Loucy (cell line): ENCODE results near the gene PKP1.

Source experiments
- EZH2phosphoT487 ChIP-seq: fragments of 200-600 bp; IDR thresholded peaks from 2 replicates; pipeline ENCODE4 v1.6.1; 2018; ENCODE audit warnings: antibody characterized with exemption, mild to moderate bottlenecking, moderate library complexity, borderline replicate concordance
- TF ChIP-seq, protein P1 (sequence below): fragments of 200-600 bp; sonication (generic); conservative IDR thresholded peaks from 2 replicates; pipeline ENCODE4 v1.5.1; 2014; ENCODE audit warnings: mild to moderate bottlenecking, antibody characterized with exemption, low read length

DNA sequence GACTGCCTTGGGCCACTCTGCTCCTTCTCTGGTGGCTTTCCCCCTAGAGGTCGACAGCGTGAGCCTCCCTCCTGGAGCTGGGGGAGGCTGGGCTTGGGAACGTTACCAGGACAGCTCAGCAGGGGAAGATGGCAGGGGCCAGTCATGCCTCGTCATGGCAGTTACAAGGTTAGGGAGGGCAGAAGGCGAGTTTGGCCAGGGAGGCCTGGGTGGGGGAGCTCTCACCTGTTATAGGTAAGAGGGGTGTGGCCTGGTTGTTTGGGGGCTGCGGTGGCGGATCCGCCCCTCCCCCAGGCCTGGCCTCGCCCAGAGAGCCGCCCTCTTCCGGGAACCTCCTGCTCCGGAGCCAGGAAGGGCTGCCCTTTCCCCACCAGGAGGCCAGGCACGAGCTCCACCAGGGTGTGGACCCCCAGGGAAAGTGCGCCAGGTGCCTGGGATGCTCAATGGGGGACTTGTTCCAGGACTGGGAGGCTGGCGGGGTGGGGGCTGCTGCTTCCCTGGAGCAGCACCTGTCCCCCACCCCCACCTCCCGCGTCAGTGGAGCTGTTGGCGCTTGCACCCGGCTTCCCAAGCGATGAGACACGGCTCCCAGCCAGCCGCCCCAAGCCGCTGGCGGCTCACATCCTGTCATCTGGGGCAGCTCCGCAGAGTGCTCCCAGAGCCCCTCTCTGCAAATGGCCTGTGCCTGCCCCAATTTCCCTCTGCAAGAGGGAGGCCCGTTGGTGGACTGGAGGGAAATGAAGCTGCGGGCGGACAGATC, 23.6 kb upstream of the PKP1 start:
- TF ChIP-seq, protein P1, sequence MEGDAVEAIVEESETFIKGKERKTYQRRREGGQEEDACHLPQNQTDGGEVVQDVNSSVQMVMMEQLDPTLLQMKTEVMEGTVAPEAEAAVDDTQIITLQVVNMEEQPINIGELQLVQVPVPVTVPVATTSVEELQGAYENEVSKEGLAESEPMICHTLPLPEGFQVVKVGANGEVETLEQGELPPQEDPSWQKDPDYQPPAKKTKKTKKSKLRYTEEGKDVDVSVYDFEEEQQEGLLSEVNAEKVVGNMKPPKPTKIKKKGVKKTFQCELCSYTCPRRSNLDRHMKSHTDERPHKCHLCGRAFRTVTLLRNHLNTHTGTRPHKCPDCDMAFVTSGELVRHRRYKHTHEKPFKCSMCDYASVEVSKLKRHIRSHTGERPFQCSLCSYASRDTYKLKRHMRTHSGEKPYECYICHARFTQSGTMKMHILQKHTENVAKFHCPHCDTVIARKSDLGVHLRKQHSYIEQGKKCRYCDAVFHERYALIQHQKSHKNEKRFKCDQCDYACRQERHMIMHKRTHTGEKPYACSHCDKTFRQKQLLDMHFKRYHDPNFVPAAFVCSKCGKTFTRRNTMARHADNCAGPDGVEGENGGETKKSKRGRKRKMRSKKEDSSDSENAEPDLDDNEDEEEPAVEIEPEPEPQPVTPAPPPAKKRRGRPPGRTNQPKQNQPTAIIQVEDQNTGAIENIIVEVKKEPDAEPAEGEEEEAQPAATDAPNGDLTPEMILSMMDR = no peak
- no peak for TF ChIP-seq EZH2phosphoT487
